ENCODE data around the gene HDDC2. TPM values are rescaled to one million over a fixed set of nuclear protein-coding genes. Genes with fewer than 3 reads are reported as not detected.
A peak's percentile ranks its signal among the peaks of the same experiment; 100 is the strongest.

HDDC2 gene
- total RNA-seq, 3 donors from 2014 or later: 39.9 to 64.2 (median 56.7) TPM

GRCh38 chr6:125273965-125274364, 27.8 kb downstream of the HDDC2 start:
- DNase-seq (peak in 2 of 3 donors; percentile 35 to 70), ATAC-seq (peak; percentile 79)
- Histone ChIP-seq H3K4me1 (ENCODE audit: low read depth) (no peaks in the 10 kb centered on the region), H3K36me3 (ENCODE audit: low read depth) (no peaks in the 10 kb centered on the region), H3K9me3 (no peaks in the 10 kb centered on the region), H3K4me3 (no peak overlapping the region)
- intact Hi-C loops (cut with DNase I, micrococcal nuclease): no loop called here
- no peak for TF ChIP-seq CTCF (IDR thresholded peaks at IDR 0.05)

- H3K4me1 ChIP-seq (ENCODE audit: low read depth): no peaks in the 10 kb centered on the region
- TF ChIP-seq CTCF (IDR thresholded peaks at IDR 0.05): no peak
- H3K36me3 ChIP-seq (ENCODE audit: low read depth): no peaks in the 10 kb centered on the region
- H3K9me3 ChIP-seq: no peaks in the 10 kb centered on the region
- no peak for DNase-seq
- intact Hi-C loops (cut with DNase I, micrococcal nuclease): no loop called here
- H3K4me3 ChIP-seq: no peak overlapping the region
- ATAC-seq: no peak
Measured at GRCh38 chr6:125273251-125273650, 28.5 kb downstream of the HDDC2 start.

GRCh38 chr6:125271486-125272159, 30.1 kb downstream of the HDDC2 start:
- no peak overlapping the region for H3K4me3 ChIP-seq
- no peaks in the 10 kb centered on the region for H3K4me1 ChIP-seq (ENCODE audit: low read depth)
- no peak for ATAC-seq
- intact Hi-C loops (cut with DNase I, micrococcal nuclease): no loop called here
- no peak for DNase-seq
- H3K36me3 ChIP-seq (ENCODE audit: low read depth): no peaks in the 10 kb centered on the region
- TF ChIP-seq CTCF (IDR thresholded peaks at IDR 0.05): no peak
- no peaks in the 10 kb centered on the region for H3K9me3 ChIP-seq

DNA sequence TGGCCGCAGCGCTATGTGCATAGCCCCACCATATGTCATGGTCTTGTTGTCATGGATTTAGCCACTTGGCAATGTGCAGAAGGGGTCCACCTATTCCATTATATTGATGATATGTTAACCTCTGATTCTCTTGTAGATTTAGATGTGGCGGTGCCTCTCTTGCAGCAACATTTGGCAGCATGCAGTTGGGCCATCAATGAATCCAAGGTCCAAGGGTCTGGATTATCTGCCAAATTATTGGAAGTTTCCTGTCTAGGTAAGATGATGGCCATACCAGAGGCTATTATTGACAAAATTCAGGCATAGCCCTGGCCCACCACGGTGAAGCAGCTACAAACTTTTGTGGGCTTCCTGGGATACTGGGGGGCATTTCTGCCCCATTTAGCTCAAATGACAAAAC, 31.4 kb downstream of the HDDC2 start:
- Histone ChIP-seq H3K4me1 (ENCODE audit: low read depth) (no peaks in the 10 kb centered on the region), H3K36me3 (ENCODE audit: low read depth) (no peaks in the 10 kb centered on the region), H3K4me3 (no peak overlapping the region), H3K9me3 (no peaks in the 10 kb centered on the region)
- TF ChIP-seq CTCF (IDR thresholded peaks at IDR 0.05): no peak
- intact Hi-C loops (cut with DNase I, micrococcal nuclease): no loop called here
- ATAC-seq (no peak), DNase-seq (no peak)

- peak in 1 of 3 donors; percentile 23 for DNase-seq
- no peak for TF ChIP-seq CTCF (IDR thresholded peaks at IDR 0.05)
- Histone ChIP-seq H3K4me3 (no peak overlapping the region), H3K36me3 (ENCODE audit: low read depth) (no peaks in the 10 kb centered on the region), H3K9me3 (no peaks in the 10 kb centered on the region), H3K4me1 (ENCODE audit: low read depth) (no peaks in the 10 kb centered on the region)
- intact Hi-C loops (cut with DNase I, micrococcal nuclease): no loop called here
- peak; percentile 67 for ATAC-seq
Measured at GRCh38 chr6:125269328-125269985, 32.3 kb downstream of the HDDC2 start.
